Natural killer cell (primary cell): ENCODE measurements around the gene CDH24. TPM values are rescaled to one million over a fixed set of nuclear protein-coding genes. Genes with fewer than 3 reads are reported as not detected.

Experiments
- ATAC-seq, 3 donors: fragments of 150-1000 bp in 2 of 3; fragments of 200-7000 bp in 1 of 3; cut with Tn5 transposase; 1 replicate in 1 of 3; 2 replicates in 2 of 3; pipeline ENCODE4 v1.10.0; 2021; ENCODE audit warnings: mild to moderate bottlenecking in 2 of 3, moderate library complexity in 2 of 3
- DNase-seq, 2 donors: peaks; one replicate each; pipeline versions ENCODE4 v3.0.0 to v3.0.0-alpha.2; 2013 to 2021; ENCODE audit warnings: mixed read lengths in 1 of 2
- H3K27ac ChIP-seq: one replicate; pipeline ENCODE4 v1.5.1; 2013; ENCODE audit warnings: mild to moderate bottlenecking, low read length
- H3K27me3 ChIP-seq: one replicate; pipeline ENCODE4 v1.6.1; 2013; ENCODE audit warnings: low read length; ENCODE audit not compliant: control insufficient read depth, insufficient read depth
- H3K36me3 ChIP-seq: one replicate; pipeline ENCODE4 v1.6.1; 2013; ENCODE audit warnings: low read length; ENCODE audit not compliant: control insufficient read depth, insufficient read depth
- H3K4me1 ChIP-seq: one replicate; pipeline ENCODE4 v1.6.1; 2013; ENCODE audit warnings: low read length; ENCODE audit not compliant: control insufficient read depth, insufficient read depth
- H3K4me3 ChIP-seq: one replicate; pipeline ENCODE4 v1.5.1; 2013; ENCODE audit warnings: low read length
- H3K9me3 ChIP-seq: one replicate; pipeline ENCODE4 v1.6.1; 2013; ENCODE audit warnings: low read length; ENCODE audit not compliant: control insufficient read depth, insufficient read depth
- H3K27ac Mint-ChIP-seq, 2 donors: one replicate each; pipeline ENCODE4 v1.8.0; 2022; ENCODE audit warnings: mild to moderate bottlenecking in 2 of 2, mixed read lengths in 2 of 2, moderate library complexity in 1 of 2
- H3K27me3 Mint-ChIP-seq, 2 donors: one replicate each; pipeline ENCODE4 v1.8.0; 2022; ENCODE audit warnings: low read depth in 2 of 2, mixed read lengths in 2 of 2
- H3K36me3 Mint-ChIP-seq: one replicate; pipeline ENCODE4 v1.8.0; 2022; ENCODE audit warnings: mixed read lengths
- H3K4me1 Mint-ChIP-seq, 2 donors: one replicate each; pipeline ENCODE4 v1.8.0; 2022; ENCODE audit warnings: mixed read lengths in 2 of 2
- H3K4me3 Mint-ChIP-seq: one replicate; pipeline ENCODE4 v1.8.0; 2022; ENCODE audit warnings: mild to moderate bottlenecking, moderate library complexity, mixed read lengths
- H3K9me3 Mint-ChIP-seq, 2 donors: one replicate each; pipeline ENCODE4 v1.8.0; 2022; ENCODE audit warnings: mixed read lengths in 2 of 2
- WGBS: methylation state at CpG from one replicate; pipeline ENCODE4 v1.1.7; 2013; ENCODE audit warnings: missing lambda C conversion rate; ENCODE audit not compliant: insufficient coverage; 5-methylcytosine and 5-hydroxymethylcytosine counted together
- intact Hi-C: fragments of 100-400 bp; cut with micrococcal nuclease; formaldehyde crosslinking; loops from one replicate; pipeline ENCODE4 v1.14.2; 2022
- total RNA-seq, 4 donors: library from RNA; stranded (reverse); fragments of 120-200 nt in 1 of 4; gene quantifications; one replicate each; pipeline versions ENCODE4 v1.2.3 to v1.2.4, GENCODE V29; 2013 to 2022
- TF ChIP-seq, protein P1 (sequence below): fragments of 200-600 bp; IDR thresholded peaks from one replicate; pipeline ENCODE4 v1.8.0; 2022; ENCODE audit warnings: antibody characterized with exemption

The CDH24 gene
- total RNA-seq, 3 donors from 2014 or later (not counting 1 experiment from before 2014, with no cell fraction given) = 1.9 to 4.9 (median 2.8) TPM

DNA sequence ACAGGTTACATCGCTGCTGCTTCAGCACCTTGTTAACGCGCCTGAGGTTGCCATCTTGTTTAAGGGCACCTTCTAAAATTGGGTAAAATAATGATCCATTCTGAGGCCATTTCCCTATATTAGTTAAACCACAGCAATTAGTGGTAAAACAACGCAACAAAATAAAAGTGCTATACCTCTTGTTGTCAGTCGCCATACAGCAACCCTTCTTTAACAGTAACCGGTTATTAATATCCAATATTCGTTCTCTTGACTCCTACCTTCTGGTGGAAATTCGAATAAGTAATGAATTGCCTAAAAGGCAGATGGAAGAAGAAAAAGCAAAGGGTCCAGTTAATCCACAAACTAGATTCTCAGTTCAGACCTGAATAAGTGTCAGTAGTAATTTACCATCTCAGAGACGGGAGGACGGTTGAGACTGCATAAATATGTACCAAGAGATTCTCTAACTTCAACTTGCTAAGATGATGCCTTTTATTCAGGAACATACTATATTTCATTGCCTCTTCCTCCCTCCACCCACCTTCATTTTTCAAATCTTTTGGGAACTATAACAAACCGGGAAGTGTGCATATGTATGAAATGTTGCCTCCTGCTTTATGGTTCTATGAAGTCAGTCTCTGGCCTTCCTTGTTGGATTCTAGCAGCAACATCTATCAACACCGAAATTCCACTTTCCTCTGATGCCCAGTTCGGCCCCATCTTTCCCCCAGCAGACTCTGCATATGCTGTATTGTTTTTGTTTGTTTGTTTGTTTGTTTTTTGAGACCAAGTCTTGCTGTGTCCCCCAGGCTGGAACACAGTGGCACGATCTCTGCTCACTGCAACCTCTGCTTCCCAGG is 21.8 kb downstream of the CDH24 start:
- Histone ChIP-seq H3K4me3 (peak overlapping the region; percentile 74), H3K27ac (peak overlapping the region; percentile 93), H3K4me1 (peaks cover 15% of the 10 kb centered on the region), H3K9me3 (no peaks in the 10 kb centered on the region), H3K36me3 (peaks cover 14% of the 10 kb centered on the region), H3K27me3 (no peaks in the 10 kb centered on the region)
- intact Hi-C loops = loop anchor here (2.0 kb wide), 1 partner anchor 59 kb away; the partner anchor contains the start of genes ACIN1 and C14orf119
- H3K9me3 Mint-ChIP-seq = no peaks in the 10 kb centered on the region
- WGBS = 72% methylated on average over 12 of the region's 14 CpGs
- no peak for ATAC-seq
- peaks cover 25 to 32% of the 10 kb centered on the region in 2 donors for H3K4me1 Mint-ChIP-seq
- TF ChIP-seq, protein P1, sequence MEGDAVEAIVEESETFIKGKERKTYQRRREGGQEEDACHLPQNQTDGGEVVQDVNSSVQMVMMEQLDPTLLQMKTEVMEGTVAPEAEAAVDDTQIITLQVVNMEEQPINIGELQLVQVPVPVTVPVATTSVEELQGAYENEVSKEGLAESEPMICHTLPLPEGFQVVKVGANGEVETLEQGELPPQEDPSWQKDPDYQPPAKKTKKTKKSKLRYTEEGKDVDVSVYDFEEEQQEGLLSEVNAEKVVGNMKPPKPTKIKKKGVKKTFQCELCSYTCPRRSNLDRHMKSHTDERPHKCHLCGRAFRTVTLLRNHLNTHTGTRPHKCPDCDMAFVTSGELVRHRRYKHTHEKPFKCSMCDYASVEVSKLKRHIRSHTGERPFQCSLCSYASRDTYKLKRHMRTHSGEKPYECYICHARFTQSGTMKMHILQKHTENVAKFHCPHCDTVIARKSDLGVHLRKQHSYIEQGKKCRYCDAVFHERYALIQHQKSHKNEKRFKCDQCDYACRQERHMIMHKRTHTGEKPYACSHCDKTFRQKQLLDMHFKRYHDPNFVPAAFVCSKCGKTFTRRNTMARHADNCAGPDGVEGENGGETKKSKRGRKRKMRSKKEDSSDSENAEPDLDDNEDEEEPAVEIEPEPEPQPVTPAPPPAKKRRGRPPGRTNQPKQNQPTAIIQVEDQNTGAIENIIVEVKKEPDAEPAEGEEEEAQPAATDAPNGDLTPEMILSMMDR = no peak
- peak overlapping the region; percentile 90 for H3K4me3 Mint-ChIP-seq
- DNase-seq = no peak
- H3K36me3 Mint-ChIP-seq = peaks cover 9% of the 10 kb centered on the region
- H3K27ac Mint-ChIP-seq = peak overlapping the region; percentile 98 to 100
- H3K27me3 Mint-ChIP-seq = no peaks in the 10 kb centered on the region

DNA sequence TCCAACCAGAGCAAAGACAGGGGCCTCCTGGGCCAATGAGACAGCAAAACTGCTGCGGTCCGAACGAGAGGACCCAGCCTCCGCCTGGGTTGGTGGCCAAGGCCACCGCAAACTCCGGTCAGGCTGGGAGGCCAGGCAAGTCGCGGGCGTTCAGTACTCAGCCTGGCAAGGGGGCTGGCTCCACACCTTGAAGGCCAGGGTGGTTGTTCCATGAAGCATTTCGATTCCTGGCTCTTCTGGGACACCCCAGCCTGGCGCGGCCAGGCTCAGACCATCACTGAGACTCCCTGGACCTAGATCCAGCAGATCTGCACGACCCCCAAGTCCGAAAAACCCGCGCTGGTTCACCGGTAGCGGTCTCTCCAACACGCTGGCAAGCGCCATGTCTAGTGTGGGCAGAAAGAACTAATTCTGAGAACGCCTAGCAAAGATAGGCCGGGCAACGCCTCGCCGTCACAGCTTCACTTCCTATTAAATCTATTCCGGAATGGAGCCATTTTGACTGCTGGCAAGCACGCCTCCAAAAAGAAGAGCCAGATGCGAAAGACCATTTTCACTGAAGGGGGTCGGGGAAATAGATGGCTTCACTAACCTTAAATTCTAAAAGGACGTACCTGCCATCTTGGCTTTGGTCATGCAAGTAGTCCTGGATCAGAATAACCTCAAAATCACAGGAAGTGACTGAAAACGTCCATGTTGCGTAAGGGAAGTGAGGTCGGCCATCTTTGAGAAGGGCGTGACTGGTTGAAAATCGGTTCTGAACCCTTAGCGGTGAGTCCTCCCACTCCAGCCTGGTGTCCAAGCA is 22.6 kb downstream of the CDH24 start, which contains the start of gene PSMB5:
TSS of gene PSMB5 (minus strand) at position 403 of the 805 bp plus-strand sequence. CDS start at position 384, 19 bp downstream.
- TF ChIP-seq, protein P1 = no peak
- Mint-ChIP-seq H3K27ac (peak within 1 kb of the TSS; percentile 98 to 100), H3K4me1 (peaks cover 25 to 32% of the 10 kb centered on the region in 2 donors)

DNA sequence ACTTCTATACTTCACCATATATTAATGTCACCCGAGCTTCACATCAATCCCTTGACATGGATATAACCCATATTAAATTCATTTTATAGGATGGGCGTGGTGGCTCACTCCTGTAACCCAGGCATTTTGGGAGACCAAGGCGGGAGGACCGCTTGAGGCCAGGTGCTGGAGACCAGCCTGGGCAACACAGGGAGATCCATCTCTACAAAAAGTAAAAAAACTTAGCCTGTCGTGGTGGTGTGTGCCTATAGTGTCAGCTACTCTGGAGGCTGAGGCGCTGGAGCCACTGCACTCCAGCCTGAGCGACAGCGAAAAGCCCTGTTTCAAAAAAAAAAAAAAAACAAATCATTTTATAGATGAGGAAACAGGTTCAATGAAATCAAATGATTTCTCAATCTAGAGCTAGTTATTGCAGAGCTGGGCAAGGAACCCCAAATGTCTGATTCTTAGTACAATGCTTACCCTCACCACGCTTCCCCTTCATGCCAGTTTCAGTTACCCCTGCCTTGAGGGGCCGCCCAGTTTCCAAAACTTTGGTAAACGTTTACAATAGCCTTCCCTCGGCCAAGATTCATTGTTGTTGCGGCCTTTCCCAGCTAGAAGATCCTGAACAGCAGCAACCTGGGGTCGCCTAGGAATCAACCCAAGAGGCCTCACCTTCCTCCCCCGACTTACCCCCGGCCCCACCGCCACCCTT is 23.4 kb downstream of the CDH24 start:
- Mint-ChIP-seq H3K4me1 (peaks cover 32 to 39% of the 10 kb centered on the region in 2 donors), H3K4me3 (peak overlapping the region; percentile 90), H3K27me3 (no peaks in the 10 kb centered on the region), H3K9me3 (no peaks in the 10 kb centered on the region), H3K27ac (peak overlapping the region; percentile 98 to 100), H3K36me3 (peaks cover 9% of the 10 kb centered on the region)
- Histone ChIP-seq H3K9me3 (no peaks in the 10 kb centered on the region), H3K36me3 (peaks cover 19% of the 10 kb centered on the region), H3K27ac (peak overlapping the region; percentile 93), H3K4me1 (peaks cover 17% of the 10 kb centered on the region), H3K27me3 (no peaks in the 10 kb centered on the region), H3K4me3 (peak overlapping the region; percentile 74)
- TF ChIP-seq, protein P1 = no peak
- intact Hi-C loops = loop anchor here (1.0 to 2.0 kb wide), 3 partner anchors 27 to 105 kb away; partner anchors contain the start of genes ACIN1, C14orf119 and PRMT5
- DNase-seq = peak in 1 of 2 donors; percentile 32
- WGBS = 37% methylated on average over 14 of the region's 17 CpGs
- ATAC-seq = no peak

More for the DNA sequence above, 22.6 kb downstream of the CDH24 start, which contains the start of gene PSMB5:
- peak; percentile 76 to 96 for DNase-seq
- no peaks in the 10 kb centered on the region for H3K27me3 ChIP-seq
- H3K4me3 ChIP-seq = peak within 1 kb of the TSS; percentile 74
- Mint-ChIP-seq H3K4me3 (peak within 1 kb of the TSS; percentile 90), H3K27me3 (no peaks in the 10 kb centered on the region), H3K36me3 (peaks cover 9% of the 10 kb centered on the region), H3K9me3 (no peaks in the 10 kb centered on the region)
- peak within 1 kb of the TSS; percentile 93 for H3K27ac ChIP-seq
- peaks cover 14% of the 10 kb centered on the region for H3K36me3 ChIP-seq
- no peaks in the 10 kb centered on the region for H3K9me3 ChIP-seq
- peak; percentile 93 to 98 (median 94) for ATAC-seq
- intact Hi-C loops = loop anchor here (1.0 to 2.0 kb wide), 3 partner anchors 27 to 105 kb away; partner anchors contain the start of genes ACIN1, C14orf119 and PRMT5
- peaks cover 15% of the 10 kb centered on the region for H3K4me1 ChIP-seq
- under 1% methylated on average over 36 of the region's 36 CpGs for WGBS
